SK-N-SH (cell line): ENCODE results near the gene CDIPT. TPM values are rescaled to one million over a fixed set of nuclear protein-coding genes. Genes with fewer than 3 reads are reported as not detected.
A peak's percentile ranks its signal among the peaks of the same experiment; 100 is the strongest.

Source experiments
- CTCF ChIA-PET: fragments of 300-600, 350-600 bp; formaldehyde crosslinking; extraction: SDS; loops from one replicate; lab custom pipeline; 2021; lab: Yijun Ruan, JAX
- POLR2A ChIA-PET: fragments of 350-600 bp; sonication (Branson Sonifier 250); formaldehyde crosslinking; extraction: SDS; loops from one replicate; lab custom pipeline; 2020; ENCODE audit warnings: antibody characterized with exemption, inconsistent platforms; lab: Yijun Ruan, JAX
- DNase-seq: peaks from one replicate; pipeline ENCODE4 v3.0.0; 2012
- H2AFZ ChIP-seq: fragments of 200-600 bp; sonication (generic); 2 replicates; pipeline ENCODE4 v1.8.1; 2016; ENCODE audit warnings: antibody characterized with exemption, mild to moderate bottlenecking, low read depth
- H3F3A ChIP-seq: fragments of 200-600 bp; sonication (generic); replicated peaks from 2 replicates; pipeline ENCODE3; 2016; ENCODE audit warnings: antibody characterized with exemption, mild to moderate bottlenecking; ENCODE audit not compliant: insufficient read depth
- H3K27ac ChIP-seq, 2 experiments: fragments of 200-500 bp in 1 of 2; fragments of 200-600 bp in 1 of 2; sonication (Bioruptor generic) in 1 of 2; sonication (generic), shearing (Covaris generic) in 1 of 2; 2 replicates each; pipeline versions ENCODE4 v1.5.1 to v1.6.1; 2014 to 2016; ENCODE audit warnings: low read depth in 2 of 2, inconsistent platforms in 1 of 2, low read length in 1 of 2, mild to moderate bottlenecking in 1 of 2, mixed read lengths in 1 of 2
- H3K27me3 ChIP-seq: fragments of 200-600 bp; sonication (generic), shearing (Covaris generic); 2 replicates; pipeline ENCODE4 v1.6.1; 2016; ENCODE audit warnings: mixed run types; ENCODE audit not compliant: insufficient read depth
- H3K36me3 ChIP-seq, 2 experiments: fragments of 200-500 bp in 1 of 2; fragments of 200-600 bp in 1 of 2; sonication (Bioruptor generic) in 1 of 2; sonication (generic) in 1 of 2; replicated peaks in 1 of 2; 2 replicates each; pipeline versions ENCODE3 to v1.5.1; 2014 to 2016; ENCODE audit warnings: low read length in 1 of 2, mild to moderate bottlenecking in 1 of 2; ENCODE audit not compliant: insufficient read depth in 2 of 2, control insufficient read depth in 1 of 2
- H3K4me1 ChIP-seq, 2 experiments: fragments of 200-500 bp in 1 of 2; fragments of 200-600 bp in 1 of 2; sonication (Bioruptor generic) in 1 of 2; sonication (generic), shearing (Covaris generic) in 1 of 2; 2 replicates each; pipeline versions ENCODE4 v1.5.1 to v1.6.1; 2014 to 2016; ENCODE audit warnings: low read depth in 1 of 2, low read length in 1 of 2, mixed run types in 1 of 2; ENCODE audit not compliant: insufficient read depth in 2 of 2, control insufficient read depth in 1 of 2
- H3K4me2 ChIP-seq: fragments of 200-600 bp; sonication (generic), shearing (Covaris generic); 2 replicates; pipeline ENCODE4 v1.6.1; 2017; ENCODE audit warnings: mixed run types
- H3K4me3 ChIP-seq, 2 experiments: fragments of 200-500 bp in 1 of 2; fragments of 200-600 bp in 1 of 2; sonication (Bioruptor generic) in 1 of 2; sonication (generic), shearing (Covaris generic) in 1 of 2; 2 replicates each; pipeline versions ENCODE4 v1.5.1 to v1.8.1; 2014 to 2016; ENCODE audit warnings: low read depth in 2 of 2, inconsistent platforms in 1 of 2, low read length in 1 of 2, mild to moderate bottlenecking in 1 of 2, mixed read lengths in 1 of 2, moderate library complexity in 1 of 2
- H3K79me2 ChIP-seq: fragments of 200-600 bp; sonication (generic); 2 replicates; pipeline ENCODE4 v1.8.1; 2017; ENCODE audit warnings: mild to moderate bottlenecking; ENCODE audit not compliant: insufficient read depth
- H3K9ac ChIP-seq: fragments of 200-600 bp; sonication (generic); 2 replicates; pipeline ENCODE4 v1.6.1; 2017; ENCODE audit warnings: mixed run types
- H3K9me2 ChIP-seq: fragments of 200-600 bp; sonication (generic); 2 replicates; pipeline ENCODE4 v1.6.1; 2017; ENCODE audit warnings: mixed run types
- H3K9me3 ChIP-seq: fragments of 200-600 bp; sonication (generic); 2 replicates; pipeline ENCODE4 v1.6.1; 2017; ENCODE audit warnings: mixed run types, mild to moderate bottlenecking, moderate library complexity
- H4K20me1 ChIP-seq: fragments of 200-600 bp; sonication (generic); 2 replicates; pipeline ENCODE4 v1.6.1; 2017; ENCODE audit warnings: mild to moderate bottlenecking, mixed run types; ENCODE audit not compliant: insufficient read depth
- EP300 ChIP-seq, 2 experiments: IDR thresholded peaks; 2 replicates each; pipeline versions ENCODE4 v1.4.0 to v1.6.1; 2012; ENCODE audit warnings: borderline replicate concordance in 1 of 2, low read depth in 1 of 2, low read length in 1 of 2
- EZH2phosphoT487 ChIP-seq: fragments of 200-600 bp; sonication (generic); IDR thresholded peaks from 2 replicates; pipeline ENCODE4 v1.6.1; 2017; ENCODE audit warnings: low read depth, mixed run types, mild to moderate bottlenecking, antibody characterized with exemption, moderate library complexity, borderline replicate concordance
- FOXJ3 ChIP-seq: sonication (generic); formaldehyde crosslinking; IDR thresholded peaks from 2 replicates; pipeline ENCODE4 v1.5.1; 2020; ENCODE audit warnings: mild to moderate bottlenecking, missing genetic modification reagents
- GABPA ChIP-seq: IDR thresholded peaks from 2 replicates; pipeline ENCODE4 v1.4.0; 2012; ENCODE audit warnings: low read depth, mild to moderate bottlenecking
- IRF3 ChIP-seq: fragments of 150-350 bp; IDR thresholded peaks from 2 replicates; pipeline ENCODE4 v1.6.1; 2016; ENCODE audit warnings: mild to moderate bottlenecking, low read depth, low read length
- JUND ChIP-seq: IDR thresholded peaks from 2 replicates; pipeline ENCODE4 v1.4.0; 2012
- MXI1 ChIP-seq: IDR thresholded peaks from 2 replicates; pipeline ENCODE4 v1.6.1; 2012; ENCODE audit warnings: mild to moderate bottlenecking, low read depth, low read length, improper control_type of control experiment
- NFIC ChIP-seq: IDR thresholded peaks from 2 replicates; pipeline ENCODE4 v1.4.0; 2012; ENCODE audit warnings: borderline replicate concordance
- RAD21 ChIP-seq: IDR thresholded peaks from 2 replicates; pipeline ENCODE4 v1.6.1; 2012; ENCODE audit warnings: mild to moderate bottlenecking, low read length
- REST ChIP-seq: IDR thresholded peaks from 2 replicates; pipeline ENCODE4 v1.6.1; 2012; ENCODE audit warnings: mild to moderate bottlenecking, low read depth, low read length, moderate library complexity
- RXRA ChIP-seq: IDR thresholded peaks from 2 replicates; pipeline ENCODE4 v1.4.0; 2012; ENCODE audit warnings: low read depth, mild to moderate bottlenecking, borderline replicate concordance
- SIN3A ChIP-seq: IDR thresholded peaks from 2 replicates; pipeline ENCODE4 v1.6.1; 2012; ENCODE audit warnings: low read depth, mild to moderate bottlenecking, low read length, moderate library complexity, borderline replicate concordance
- SMC3 ChIP-seq: IDR thresholded peaks from 2 replicates; pipeline ENCODE4 v1.6.1; 2012; ENCODE audit warnings: low read depth, low read length, improper control_type of control experiment
- TEAD4 ChIP-seq: IDR thresholded peaks from 2 replicates; pipeline ENCODE4 v1.4.0; 2012; ENCODE audit warnings: mild to moderate bottlenecking, borderline replicate concordance; ENCODE audit not compliant: insufficient read depth
- USF2 ChIP-seq: fragments of 150-350 bp; IDR thresholded peaks from 2 replicates; pipeline ENCODE4 v1.6.1; 2017; ENCODE audit warnings: antibody characterized with exemption, low read length, low read depth, borderline replicate concordance
- WGBS: methylation state at CpG from one replicate; pipeline ENCODE4 v1.1.6; 2017; ENCODE audit warnings: low lambda C conversion rate; 5-methylcytosine and 5-hydroxymethylcytosine counted together
- polyA plus RNA-seq, 3 experiments: library from polyadenylated mRNA; depleted of rRNA; stranded (reverse); fragments of >200 nt; gene quantifications; 2 replicates each; pipeline ENCODE4 v1.2.3, GENCODE V29; 2012

The CDIPT gene
- polyA plus RNA-seq, 1 of the 3 experiments (the other 2 are of a cell fraction) = 90.7 TPM

- peak overlapping the region in 1 of 2 experiments; percentile 85; a peak in 2 of 4 replicates for H3K27ac ChIP-seq
- H3K79me2 ChIP-seq = peaks cover 25% of the 10 kb centered on the region
- no peaks in the 10 kb centered on the region for H3K27me3 ChIP-seq
- CTCF ChIA-PET = interaction anchor here (0.7 to 1.7 kb wide), 3 partner anchors 35 to 161 kb away, joined by 3 to 6 read pairs (median 3); partner anchors contain the start of gene CDIPT
- peak overlapping the region; percentile 100 for H3K4me2 ChIP-seq
- no peaks in the 10 kb centered on the region for H3K9me3 ChIP-seq
- H3K4me1 ChIP-seq = peaks cover 0 to 20% of the 10 kb centered on the region in 2 experiments; a peak in 1 of 4 replicates
- H3K36me3 ChIP-seq = peaks cover 0 to 5% of the 10 kb centered on the region in 2 experiments
- peaks cover 15% of the 10 kb centered on the region for H3F3A ChIP-seq
- TF ChIP-seq JUND = no peak
- no peak for TF ChIP-seq NFIC
- TF ChIP-seq REST = peak; percentile 89
- TF ChIP-seq IRF3 = no peak
- POLR2A ChIA-PET = interaction anchor here (1.0 kb wide), 1 partner anchor 97 kb away, joined by 3 read pairs; the partner anchor contains the start of genes HIRIP3 and INO80E
- no peak overlapping the region for H2AFZ ChIP-seq
- no peaks in the 10 kb centered on the region for H3K9me2 ChIP-seq
- 31% methylated on average over 9 of the region's 9 CpGs for WGBS
- H3K4me3 ChIP-seq = peak overlapping the region; percentile 54 to 89
- 0 out of 2 replicates have a peak, but pooled peaks cover 3% of the 10 kb centered on the region for H4K20me1 ChIP-seq
- H3K9ac ChIP-seq = peak overlapping the region; percentile 77
- DNase-seq = peak; percentile 65
Observed at GRCh38 chr16:29898135-29898803, 35.2 kb upstream of the CDIPT start.

GRCh38 chr16:29897333-29897732 is 34.3 kb upstream of the CDIPT start:
- H3K9me3 ChIP-seq = no peaks in the 10 kb centered on the region
- 73% methylated on average over 4 of the region's 4 CpGs for WGBS
- H3K27ac ChIP-seq = no peak overlapping the region
- H4K20me1 ChIP-seq = 0 out of 2 replicates have a peak, but pooled peaks cover 3% of the 10 kb centered on the region
- CTCF ChIA-PET = no interaction called here
- no peak overlapping the region for H2AFZ ChIP-seq
- no peak for DNase-seq
- POLR2A ChIA-PET = interaction anchor here (1.0 kb wide), 1 partner anchor 98 kb away, joined by 3 read pairs; the partner anchor contains the start of genes HIRIP3 and INO80E
- peaks cover 16% of the 10 kb centered on the region for H3K79me2 ChIP-seq
- peak overlapping the region; percentile 100 for H3K4me2 ChIP-seq
- peaks cover 17% of the 10 kb centered on the region for H3F3A ChIP-seq
- no peaks in the 10 kb centered on the region for H3K27me3 ChIP-seq
- peaks cover 0 to 5% of the 10 kb centered on the region in 2 experiments for H3K36me3 ChIP-seq
- H3K4me1 ChIP-seq = peaks cover 0 to 20% of the 10 kb centered on the region in 2 experiments; a peak in 1 of 4 replicates
- H3K9ac ChIP-seq = no peak overlapping the region
- no peaks in the 10 kb centered on the region for H3K9me2 ChIP-seq
- no peak overlapping the region for H3K4me3 ChIP-seq
- TF ChIP-seq FOXJ3 (no peak), EP300 (IDR thresholded peaks at IDR 0.05; ENCODE audit: borderline replicate concordance in 1 of 2, low read depth in 1 of 2, low read length in 1 of 2) (no peak), MXI1 (no peak), SMC3 (no peak), RXRA (no peak), NFIC (no peak), SIN3A (no peak), REST (no peak), TEAD4 (no peak), RAD21 (no peak), JUND (no peak), USF2 (no peak), EZH2phosphoT487 (no peak), GABPA (no peak)
